K562 (cell line): ENCODE data around the gene TACC3. TPM values are rescaled to one million over a fixed set of nuclear protein-coding genes. Genes with fewer than 3 reads are reported as not detected.
A peak's percentile ranks its signal among the peaks of the same experiment; 100 is the strongest.

Experiments used
- ATAC-seq: fragments of 200-7000 bp; cut with Tn5 transposase; 3 replicates; pipeline ENCODE4 v1.9.1; 2020; ENCODE audit warnings: moderate library complexity
- BruUV-seq: library from RNA; stranded (reverse); fragments of 400-500 nt; replicated peaks from 2 replicates; lab custom pipeline; 2021; lab: Mats Ljungman, UMichigan
- CTCF ChIA-PET: fragments of 300-600 bp; formaldehyde crosslinking; extraction: SDS; loops from one replicate; lab custom pipeline; 2021; ENCODE audit warnings: low intra/inter-chr PET ratio; lab: Yijun Ruan, JAX
- POLR2A ChIA-PET: fragments of 300-600, 350-650 bp; sonication (Branson Sonifier 250); formaldehyde crosslinking; extraction: SDS; loops from one replicate; lab custom pipeline; 2021; ENCODE audit warnings: antibody characterized with exemption, inconsistent platforms; lab: Yijun Ruan, JAX
- DNase-seq, 4 experiments: peaks; one replicate each; pipeline versions ENCODE4 v3.0.0 to v3.0.0-alpha.2; 2011 to 2018; ENCODE audit warnings: low spot score in 3 of 4, mixed read lengths in 3 of 4; ENCODE audit errors: extremely low read depth in 1 of 4
- FAIRE-seq: peaks from 2 replicates; lab custom pipeline; 2011; peaks lifted over from hg19 to GRCh38; lab: Jason Lieb, UNC
- H2AFZ ChIP-seq: 2 replicates; pipeline ENCODE4 v1.6.0; 2011; ENCODE audit warnings: low read depth, low read length, control low read depth, inconsistent platforms
- H3K27ac ChIP-seq: fragments of 200-600 bp; 3 replicates; pipeline ENCODE4 v1.8.0; 2011; ENCODE audit warnings: low read depth, mild to moderate bottlenecking, control low read depth, inconsistent platforms, low read length, moderate library complexity, mixed read lengths; ENCODE audit errors: extremely low read depth
- H3K27me3 ChIP-seq, 2 experiments: fragments of 300-600 bp in 1 of 2; 2 replicates in 1 of 2; 3 replicates in 1 of 2; pipeline versions ENCODE4 v1.6.0 to v1.8.0; 2011; ENCODE audit warnings: inconsistent platforms in 2 of 2, low read length in 2 of 2, mild to moderate bottlenecking in 1 of 2, mixed read lengths in 1 of 2, moderate library complexity in 1 of 2; ENCODE audit not compliant: control insufficient read depth in 2 of 2, insufficient read depth in 2 of 2
- H3K36me3 ChIP-seq: fragments of 300-600 bp; 3 replicates; pipeline ENCODE4 v1.8.0; 2011; ENCODE audit warnings: mild to moderate bottlenecking, low read length, inconsistent platforms; ENCODE audit not compliant: control insufficient read depth, insufficient read depth
- H3K4me1 ChIP-seq, 2 experiments: fragments of 200-600 bp in 1 of 2; replicated peaks in 1 of 2; 2 replicates in 1 of 2; 3 replicates in 1 of 2; pipeline versions ENCODE4 v1.5.1 to v1.8.0; 2011; ENCODE audit warnings: inconsistent platforms in 2 of 2, low read length in 2 of 2, mild to moderate bottlenecking in 1 of 2, mixed read lengths in 1 of 2, moderate library complexity in 1 of 2; ENCODE audit not compliant: control insufficient read depth in 2 of 2, insufficient read depth in 2 of 2
- H3K4me2 ChIP-seq: 2 replicates; pipeline ENCODE4 v1.6.1; 2011; ENCODE audit warnings: low read length, control low read depth, inconsistent platforms, mixed read lengths; ENCODE audit not compliant: insufficient read depth
- H3K4me3 ChIP-seq: fragments of 200-600 bp; sonication (generic), shearing (Covaris generic); 2 replicates; pipeline ENCODE4 v1.5.1; 2016; ENCODE audit warnings: control low read depth, inconsistent platforms
- H3K79me2 ChIP-seq: fragments of 200-600 bp; 3 replicates; pipeline ENCODE4 v1.8.0; 2011; ENCODE audit warnings: low read length, inconsistent platforms; ENCODE audit not compliant: control insufficient read depth, insufficient read depth
- H3K9ac ChIP-seq, 2 experiments: 2 replicates each; pipeline versions ENCODE4 v1.6.0 to v1.6.1; 2011; ENCODE audit warnings: low read depth in 2 of 2, low read length in 2 of 2, control low read depth in 1 of 2, inconsistent platforms in 1 of 2, mild to moderate bottlenecking in 1 of 2, mixed read lengths in 1 of 2; ENCODE audit not compliant: insufficient read depth in 1 of 2
- H3K9me1 ChIP-seq: one replicate; pipeline ENCODE4 v1.6.0; 2011; ENCODE audit warnings: inconsistent platforms, mild to moderate bottlenecking, low read length, moderate library complexity; ENCODE audit not compliant: control insufficient read depth, insufficient read depth
- H3K9me3 ChIP-seq: replicated peaks from 2 replicates; pipeline ENCODE4 v1.5.1; 2011; ENCODE audit warnings: low read depth, low read length, inconsistent platforms; ENCODE audit not compliant: control insufficient read depth, insufficient read depth
- H4K20me1 ChIP-seq: replicated peaks from 2 replicates; pipeline ENCODE4 v1.6.1; 2011; ENCODE audit warnings: low read length, inconsistent platforms, mixed read lengths; ENCODE audit not compliant: control insufficient read depth, insufficient read depth
- E2F8 ChIP-seq: fragments of 450-650 bp; IDR thresholded peaks from 2 replicates; pipeline ENCODE4 v1.7.1; 2018; ENCODE audit warnings: mild to moderate bottlenecking, low read depth; ENCODE audit not compliant: partially characterized antibody
- PCBP1 ChIP-seq: fragments of 200-400 bp; formaldehyde crosslinking; IDR thresholded peaks from 2 replicates; pipeline ENCODE4 v1.6.1; 2018; ENCODE audit warnings: mild to moderate bottlenecking, low read depth, low read length; ENCODE audit not compliant: poor library complexity, severe bottlenecking
- ZNF263 ChIP-seq: sonication (generic); formaldehyde crosslinking; IDR thresholded peaks from 2 replicates; pipeline ENCODE4 v1.8.0; 2022; ENCODE audit warnings: mild to moderate bottlenecking, missing genetic modification reagents, borderline replicate concordance
- WGBS: fragments of 100-300 bp; shearing (Covaris generic); methylation state at CpG from one replicate; pipeline ENCODE4 v1.1.6; 2016; ENCODE audit warnings: low coverage, mixed read lengths; ENCODE audit not compliant: insufficient coverage; ENCODE audit errors: missing lambda C conversion rate; 5-methylcytosine and 5-hydroxymethylcytosine counted together
- in situ Hi-C: fragments of 300-500 bp; cut with MboI; formaldehyde crosslinking; loops from 4 replicates; pipeline ENCODE4 v1.15.0; 2018; ENCODE audit warnings: inconsistent platforms, mixed read lengths
- intact Hi-C: fragments of 100-400 bp; cut with micrococcal nuclease; formaldehyde crosslinking; loops from 2 replicates; pipeline ENCODE4 v1.14.2; 2022
- polyA plus RNA-seq, 8 experiments: library from polyadenylated mRNA; depleted of rRNA in 4 of 8; stranded (reverse) in 5 of 8; unstranded in 3 of 8; fragments of >200 nt; fragmentation: Nextera tagmentation in 2 of 8; fragmentation: Illumina TruSeq in 1 of 8; extraction: Ambion mirVana in 2 of 8; extraction: Trizol in 1 of 8; gene quantifications; 2 replicates each; pipeline versions ENCODE4 v1.2.1 to v1.2.3, GENCODE V29; 2011 to 2014; ENCODE audit warnings: inconsistent platforms in 1 of 8, missing spikeins in 1 of 8
- total RNA-seq, 7 experiments: library from RNA; depleted of rRNA in 6 of 7; stranded (reverse); fragments of >200 nt in 6 of 7; fragmentation: Illumina TruSeq in 2 of 7; extraction: Trizol in 2 of 7; gene quantifications; 2 replicates each; pipeline versions ENCODE4 v1.2.1 to v1.2.3, GENCODE V29; 2011 to 2021; ENCODE audit warnings: low replicate concordance in 1 of 7

TACC3 gene
- total and polyA plus RNA-seq, 9 of the 15 experiments (the other 6 are each of a cell fraction or from before 2014, with no cell fraction given) = 1.9 to 122 (median 55.6) TPM

GRCh38 chr4:1756893-1757779 is 35.8 kb downstream of the TACC3 start:
- intact Hi-C loops = no loop called here
- no peak for ATAC-seq

More at GRCh38 chr4:1756893-1757779, 35.8 kb downstream of the TACC3 start:
- no peaks in the 10 kb centered on the region for H4K20me1 ChIP-seq
- WGBS = 31% methylated on average over 14 of the region's 20 CpGs
- no peaks in the 10 kb centered on the region for H3K9me3 ChIP-seq
- H3K27me3 ChIP-seq = no peaks in the 10 kb centered on the region
- in situ Hi-C loops = no loop called here
- no TSS peak for BruUV-seq
- no peak overlapping the region for H3K4me3 ChIP-seq
- peaks cover 22 to 97% of the 10 kb centered on the region in 2 experiments for H3K4me1 ChIP-seq
- no peak for FAIRE-seq
- TF ChIP-seq PCBP1 (peak; percentile 13), E2F8 (no peak), ZNF263 (peak; percentile 66; the same call in 1 of the 2 replicates)
- TF ChIP-seq, all 486 proteins: peak for 2
- H3K9me1 ChIP-seq = peaks cover 5% of the 10 kb centered on the region
- ChIA-PET POLR2A (interaction anchor here (1.0 to 1.2 kb wide), 2 partner anchors 9 to 202 kb away, joined by 3 read pairs; no protein-coding TSS in a partner anchor), CTCF (no interaction called here)
- no peaks in the 10 kb centered on the region for H3K79me2 ChIP-seq
- H3K4me2 ChIP-seq = no peak overlapping the region
- no peaks in the 10 kb centered on the region for H3K36me3 ChIP-seq
- DNase-seq = no peak
- peak overlapping the region in 1 of 2 experiments; percentile 58; a peak in 2 of 4 replicates for H3K9ac ChIP-seq
- no peak overlapping the region for H2AFZ ChIP-seq
- no peak overlapping the region for H3K27ac ChIP-seq
